ENCODE measurements around the gene SYNPR.

Gene SYNPR

DNA sequence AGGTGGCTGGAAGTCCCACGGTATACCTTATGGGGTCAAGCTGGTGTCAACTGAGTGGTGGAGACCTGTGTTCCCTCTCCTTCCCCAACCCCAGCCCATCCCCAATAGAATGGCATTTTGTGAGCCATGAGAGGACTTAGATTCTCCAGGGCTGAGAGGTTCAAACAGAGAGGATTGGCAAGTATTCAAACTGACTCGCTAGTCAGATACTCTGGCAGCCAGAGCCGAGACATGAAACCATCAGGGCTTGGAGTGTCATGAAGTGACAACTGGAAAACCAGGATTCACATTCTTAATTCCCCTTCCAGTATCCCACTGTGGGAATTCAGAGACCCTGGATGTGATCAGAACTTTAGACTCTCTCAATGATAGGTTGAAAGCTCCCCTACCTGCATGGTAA lies 215.0 kb downstream of the SYNPR start:
- no peak overlapping the region for H3K4me3 ChIP-seq (ENCODE audit: control insufficient read depth, low read depth, low read length)
- TF ChIP-seq, protein P1, sequence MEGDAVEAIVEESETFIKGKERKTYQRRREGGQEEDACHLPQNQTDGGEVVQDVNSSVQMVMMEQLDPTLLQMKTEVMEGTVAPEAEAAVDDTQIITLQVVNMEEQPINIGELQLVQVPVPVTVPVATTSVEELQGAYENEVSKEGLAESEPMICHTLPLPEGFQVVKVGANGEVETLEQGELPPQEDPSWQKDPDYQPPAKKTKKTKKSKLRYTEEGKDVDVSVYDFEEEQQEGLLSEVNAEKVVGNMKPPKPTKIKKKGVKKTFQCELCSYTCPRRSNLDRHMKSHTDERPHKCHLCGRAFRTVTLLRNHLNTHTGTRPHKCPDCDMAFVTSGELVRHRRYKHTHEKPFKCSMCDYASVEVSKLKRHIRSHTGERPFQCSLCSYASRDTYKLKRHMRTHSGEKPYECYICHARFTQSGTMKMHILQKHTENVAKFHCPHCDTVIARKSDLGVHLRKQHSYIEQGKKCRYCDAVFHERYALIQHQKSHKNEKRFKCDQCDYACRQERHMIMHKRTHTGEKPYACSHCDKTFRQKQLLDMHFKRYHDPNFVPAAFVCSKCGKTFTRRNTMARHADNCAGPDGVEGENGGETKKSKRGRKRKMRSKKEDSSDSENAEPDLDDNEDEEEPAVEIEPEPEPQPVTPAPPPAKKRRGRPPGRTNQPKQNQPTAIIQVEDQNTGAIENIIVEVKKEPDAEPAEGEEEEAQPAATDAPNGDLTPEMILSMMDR (IDR thresholded peaks at IDR 0.05; ENCODE audit: control insufficient read depth, insufficient read depth, low read depth, low read length, missing control alignments) = no peak
- no peak for DNase-seq (ENCODE audit: low read depth)

DNA sequence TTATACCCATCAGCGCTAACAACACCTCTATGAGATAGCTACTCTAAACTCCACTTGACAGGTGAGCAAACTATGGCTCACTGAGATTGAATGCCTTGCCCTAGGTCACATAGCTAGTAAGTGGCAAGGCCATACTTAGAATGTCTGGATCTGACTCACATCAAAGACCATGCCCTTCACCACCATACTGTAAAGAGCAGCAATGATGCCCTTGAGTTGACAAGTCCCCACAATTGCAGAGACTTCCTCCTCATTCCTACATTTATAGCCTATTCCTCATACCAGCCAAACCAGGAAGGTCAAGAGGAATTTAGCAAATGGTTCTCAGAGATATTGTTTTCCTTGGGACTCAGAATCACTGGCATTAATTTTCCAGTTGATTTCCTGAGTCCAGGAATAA lies 216.5 kb downstream of the SYNPR start:
- no peak overlapping the region for H3K4me3 ChIP-seq (ENCODE audit: control insufficient read depth, low read depth, low read length)
- TF ChIP-seq, protein P1 (IDR thresholded peaks at IDR 0.05; ENCODE audit: control insufficient read depth, insufficient read depth, low read depth, low read length, missing control alignments) = no peak
- DNase-seq (ENCODE audit: low read depth) = no peak

DNA sequence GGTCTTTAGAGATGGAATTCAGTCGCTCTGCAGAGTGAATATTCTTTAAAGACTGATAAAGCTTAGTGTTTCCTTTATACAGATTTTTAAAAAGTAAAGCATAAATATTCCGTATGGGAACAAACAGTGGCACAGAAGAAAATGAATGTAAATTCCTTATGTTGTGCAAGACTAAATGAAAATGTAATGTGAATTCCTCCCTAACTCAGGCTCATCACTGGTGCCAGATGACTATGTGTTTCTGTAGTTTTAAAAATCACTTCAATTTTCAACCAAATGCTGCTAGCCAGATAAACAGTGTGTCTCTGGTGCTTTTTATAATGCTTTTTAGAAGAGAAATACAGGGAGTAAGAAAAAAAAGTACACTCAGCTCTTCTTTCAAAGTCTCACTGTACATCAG lies 219.5 kb downstream of the SYNPR start:
- no peak overlapping the region for H3K4me3 ChIP-seq (ENCODE audit: control insufficient read depth, low read depth, low read length)

DNA sequence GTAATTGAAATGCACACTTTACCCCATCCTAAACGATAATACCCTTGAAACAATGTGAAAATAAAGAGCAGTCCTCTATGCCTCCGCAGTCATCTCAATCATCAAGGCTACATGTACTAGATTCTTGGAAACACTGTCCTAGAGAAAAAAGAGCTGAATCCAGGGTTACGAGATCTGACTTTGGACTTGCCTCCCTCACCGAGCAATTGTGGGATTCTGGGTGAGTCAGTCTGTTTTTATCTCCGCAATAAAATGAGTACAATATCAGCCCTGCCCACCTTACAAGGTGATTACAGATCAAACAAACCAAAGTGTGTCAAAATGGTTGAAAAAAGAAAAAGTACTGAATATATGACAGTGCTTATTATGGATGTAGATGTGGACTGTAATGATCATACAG lies 222.1 kb downstream of the SYNPR start:
- DNase-seq (ENCODE audit: low read depth) = no peak
- H3K4me3 ChIP-seq (ENCODE audit: control insufficient read depth, low read depth, low read length) = no peak overlapping the region
- TF ChIP-seq, protein P1 (IDR thresholded peaks at IDR 0.05; ENCODE audit: control insufficient read depth, insufficient read depth, low read depth, low read length, missing control alignments) = no peak

More for the DNA sequence above, 219.5 kb downstream of the SYNPR start:
- DNase-seq (ENCODE audit: low read depth) = no peak
- TF ChIP-seq, protein P1 (IDR thresholded peaks at IDR 0.05; ENCODE audit: control insufficient read depth, insufficient read depth, low read depth, low read length, missing control alignments) = no peak

DNA sequence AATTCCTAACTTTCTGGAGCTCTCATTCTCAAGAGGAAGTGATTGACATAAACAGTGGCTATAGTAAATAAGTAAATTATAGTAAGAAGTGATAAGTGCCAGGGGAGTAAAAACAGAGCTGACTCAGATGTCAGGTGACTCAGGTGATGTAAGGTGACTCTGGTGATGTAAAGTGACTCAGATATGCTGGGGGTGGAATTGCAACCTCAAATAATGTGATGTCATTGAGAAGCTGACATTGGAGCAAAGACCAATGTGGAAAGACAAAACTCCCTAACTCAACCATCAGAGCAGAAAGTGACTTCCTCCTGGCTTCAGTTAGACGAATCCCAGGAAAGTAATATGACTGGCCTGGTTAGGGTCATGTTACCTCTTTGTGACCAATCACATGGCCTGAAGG lies 230.2 kb downstream of the SYNPR start:
- no peak for DNase-seq (ENCODE audit: low read depth)
- H3K4me3 ChIP-seq (ENCODE audit: control insufficient read depth, low read depth, low read length) = no peak overlapping the region
- TF ChIP-seq, protein P1 (IDR thresholded peaks at IDR 0.05; ENCODE audit: control insufficient read depth, insufficient read depth, low read depth, low read length, missing control alignments) = no peak

DNA sequence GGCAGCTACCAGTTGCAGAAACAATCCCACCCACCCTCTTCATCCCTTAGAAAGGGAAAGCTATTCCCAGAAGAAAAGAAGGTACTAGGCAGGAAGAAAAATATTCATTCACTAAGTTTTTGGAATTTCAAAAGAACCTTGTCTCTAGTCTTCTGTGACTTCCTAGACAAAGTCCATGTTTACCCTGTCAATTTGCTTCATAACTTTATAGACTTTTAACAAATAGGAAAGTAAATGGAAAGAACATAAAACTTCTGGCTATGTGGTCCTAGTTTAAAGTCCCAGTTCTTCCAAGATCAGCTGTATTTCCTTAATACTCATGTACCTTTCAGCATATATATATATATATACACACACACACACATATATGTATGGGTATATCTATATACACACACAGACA lies 230.7 kb downstream of the SYNPR start:
- no peak for DNase-seq (ENCODE audit: low read depth)
- TF ChIP-seq, protein P1 (IDR thresholded peaks at IDR 0.05; ENCODE audit: control insufficient read depth, insufficient read depth, low read depth, low read length, missing control alignments) = no peak
- H3K4me3 ChIP-seq (ENCODE audit: control insufficient read depth, low read depth, low read length) = no peak overlapping the region

DNA sequence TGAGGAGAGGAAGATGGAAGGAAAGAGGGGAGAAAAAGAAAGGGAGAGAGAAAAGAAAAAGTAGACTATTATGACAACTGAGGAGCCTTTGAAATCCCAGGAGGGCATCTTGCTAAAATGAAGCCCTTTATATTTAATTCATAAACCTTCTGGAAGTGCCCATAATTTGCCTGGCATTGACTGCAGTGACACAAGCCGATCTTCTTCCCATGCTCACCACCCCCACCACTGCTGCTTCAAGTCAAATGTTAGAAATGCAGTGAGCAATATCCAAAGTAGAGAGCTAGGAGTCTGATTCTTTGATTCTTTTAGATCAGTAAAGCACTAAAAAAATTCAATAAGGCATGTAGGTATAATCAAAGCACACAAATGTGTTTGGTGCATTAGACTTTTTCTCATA lies 235.7 kb downstream of the SYNPR start:
- no peak overlapping the region for H3K4me3 ChIP-seq (ENCODE audit: control insufficient read depth, low read depth, low read length)
- DNase-seq (ENCODE audit: low read depth) = no peak
- TF ChIP-seq, protein P1 (IDR thresholded peaks at IDR 0.05; ENCODE audit: control insufficient read depth, insufficient read depth, low read depth, low read length, missing control alignments) = no peak
